H9 (cell line): ENCODE measurements around the gene DNAJC2. TPM values are rescaled to one million over a fixed set of nuclear protein-coding genes. Genes with fewer than 3 reads are reported as not detected.

Experiments used
- DNase-seq: peaks from one replicate; pipeline ENCODE4 v3.0.0-alpha.2; 2017
- H2AFZ ChIP-seq: one replicate; pipeline ENCODE4 v1.6.1; 2013; ENCODE audit warnings: mild to moderate bottlenecking, low read length, control low read depth, moderate library complexity
- H2AK5ac ChIP-seq: 2 replicates; pipeline ENCODE4 v1.6.1; 2013; ENCODE audit warnings: low read length, control low read depth, mixed read lengths; ENCODE audit not compliant: insufficient read length
- H2BK120ac ChIP-seq: one replicate; pipeline ENCODE4 v1.6.1; 2013; ENCODE audit warnings: low read depth, mild to moderate bottlenecking, low read length, control low read depth, inconsistent platforms; ENCODE audit not compliant: poor library complexity, severe bottlenecking
- H2BK12ac ChIP-seq: 2 replicates; pipeline ENCODE4 v1.6.1; 2013; ENCODE audit warnings: low read length, control low read depth, mixed read lengths, low read depth; ENCODE audit not compliant: insufficient read length
- H2BK15ac ChIP-seq: 2 replicates; pipeline ENCODE4 v1.6.1; 2013; ENCODE audit warnings: low read depth, low read length, control low read depth
- H2BK20ac ChIP-seq: one replicate; pipeline ENCODE4 v1.6.1; 2013; ENCODE audit warnings: low read depth, mild to moderate bottlenecking, low read length, control low read depth, inconsistent platforms; ENCODE audit not compliant: poor library complexity, severe bottlenecking
- H2BK5ac ChIP-seq: 2 replicates; pipeline ENCODE4 v1.6.1; 2013; ENCODE audit warnings: low read length, control low read depth, mixed read lengths; ENCODE audit not compliant: insufficient read length
- H3K14ac ChIP-seq: 2 replicates; pipeline ENCODE4 v1.6.1; 2013; ENCODE audit warnings: low read length, control low read depth; ENCODE audit not compliant: insufficient read depth
- H3K18ac ChIP-seq: 2 replicates; pipeline ENCODE4 v1.6.1; 2013; ENCODE audit warnings: low read depth, mild to moderate bottlenecking, mixed read lengths, low read length, control low read depth; ENCODE audit not compliant: insufficient read length
- H3K23ac ChIP-seq: 2 replicates; pipeline ENCODE4 v1.6.1; 2013; ENCODE audit warnings: low read length, control low read depth, mixed read lengths, low read depth; ENCODE audit not compliant: insufficient read length
- H3K23me2 ChIP-seq: 2 replicates; pipeline ENCODE4 v1.6.1; 2013; ENCODE audit warnings: low read depth, mild to moderate bottlenecking, mixed read lengths, low read length, control low read depth; ENCODE audit not compliant: insufficient read length, poor library complexity, severe bottlenecking
- H3K27ac ChIP-seq: 2 replicates; pipeline ENCODE4 v1.5.1; 2013; ENCODE audit warnings: low read length, control low read depth, mixed read lengths, low read depth; ENCODE audit not compliant: insufficient read length
- H3K27me3 ChIP-seq: 2 replicates; pipeline ENCODE4 v1.6.1; 2013; ENCODE audit warnings: low read length, control low read depth, inconsistent platforms; ENCODE audit not compliant: insufficient read depth
- H3K4ac ChIP-seq: 2 replicates; pipeline ENCODE4 v1.6.1; 2013; ENCODE audit warnings: low read depth, mild to moderate bottlenecking, control low read depth, inconsistent platforms, low read length, moderate library complexity
- H3K4me1 ChIP-seq: 2 replicates; pipeline ENCODE4 v1.6.1; 2013; ENCODE audit warnings: low read length, control low read depth, inconsistent platforms; ENCODE audit not compliant: insufficient read depth
- H3K4me2 ChIP-seq: 2 replicates; pipeline ENCODE4 v1.6.1; 2013; ENCODE audit warnings: low read length, control low read depth, mixed read lengths; ENCODE audit not compliant: insufficient read length, insufficient read depth
- H3K56ac ChIP-seq: 2 replicates; pipeline ENCODE4 v1.6.1; 2013; ENCODE audit warnings: low read depth, mild to moderate bottlenecking, mixed read lengths, low read length, control low read depth; ENCODE audit not compliant: insufficient read length
- H3K79me1 ChIP-seq: 2 replicates; pipeline ENCODE4 v1.6.1; 2013; ENCODE audit warnings: low read depth, mild to moderate bottlenecking, moderate library complexity, low read length, control low read depth, inconsistent platforms; ENCODE audit not compliant: insufficient read depth, poor library complexity, severe bottlenecking
- H3K79me2 ChIP-seq: 2 replicates; pipeline ENCODE4 v1.6.1; 2013; ENCODE audit warnings: low read length, control low read depth, inconsistent platforms; ENCODE audit not compliant: insufficient read depth
- H3K9ac ChIP-seq: 2 replicates; pipeline ENCODE4 v1.6.1; 2013; ENCODE audit warnings: low read length, control low read depth, mixed read lengths; ENCODE audit not compliant: insufficient read length; ENCODE audit errors: extremely low read depth
- H3K9me3 ChIP-seq: one replicate; pipeline ENCODE4 v1.6.1; 2013; ENCODE audit warnings: low read depth, low read length, inconsistent platforms; ENCODE audit not compliant: control insufficient read depth
- H3T11ph ChIP-seq: one replicate; pipeline ENCODE4 v1.6.1; 2013; ENCODE audit warnings: mild to moderate bottlenecking, low read length, control low read depth, inconsistent platforms
- H4K20me1 ChIP-seq: one replicate; pipeline ENCODE4 v1.6.1; 2013; ENCODE audit not compliant: control insufficient read depth, insufficient read length, insufficient read depth
- H4K5ac ChIP-seq: 2 replicates; pipeline ENCODE4 v1.6.1; 2013; ENCODE audit warnings: low read depth, mild to moderate bottlenecking, mixed read lengths, low read length, control low read depth; ENCODE audit not compliant: insufficient read length
- H4K8ac ChIP-seq: replicated peaks from 2 replicates; pipeline ENCODE4 v1.6.1; 2013; ENCODE audit warnings: low read length, control low read depth, mixed read lengths, low read depth; ENCODE audit not compliant: insufficient read length
- H4K91ac ChIP-seq: 2 replicates; pipeline ENCODE4 v1.6.1; 2013; ENCODE audit warnings: low read depth, mild to moderate bottlenecking, moderate library complexity, mixed read lengths, low read length, control low read depth; ENCODE audit not compliant: insufficient read length
- H3K27ac Mint-ChIP-seq, 3 experiments: 2 replicates in 2 of 3; 3 replicates in 1 of 3; pipeline ENCODE4 v1.8.0; 2020 to 2021; ENCODE audit warnings: mixed read lengths in 3 of 3, mild to moderate bottlenecking in 1 of 3, moderate library complexity in 1 of 3
- H3K27me3 Mint-ChIP-seq: 2 replicates; pipeline ENCODE4 v1.8.0; 2021; ENCODE audit warnings: low read depth, mild to moderate bottlenecking, moderate library complexity, mixed read lengths
- H3K36me3 Mint-ChIP-seq, 3 experiments: 2 replicates in 2 of 3; 3 replicates in 1 of 3; pipeline ENCODE4 v1.8.0; 2020 to 2021; ENCODE audit warnings: low read depth in 3 of 3, mixed read lengths in 3 of 3; ENCODE audit not compliant: insufficient read depth in 1 of 3
- H3K4me1 Mint-ChIP-seq, 2 experiments: 2 replicates each; pipeline ENCODE4 v1.8.0; 2020; ENCODE audit warnings: mixed read lengths in 2 of 2
- H3K4me3 Mint-ChIP-seq, 2 experiments: 2 replicates in 1 of 2; 3 replicates in 1 of 2; pipeline ENCODE4 v1.8.0; 2020 to 2021; ENCODE audit warnings: mild to moderate bottlenecking in 2 of 2, mixed read lengths in 2 of 2, moderate library complexity in 1 of 2
- H3K9me3 Mint-ChIP-seq, 2 experiments: 2 replicates in 1 of 2; 3 replicates in 1 of 2; pipeline ENCODE4 v1.8.0; 2020; ENCODE audit warnings: mild to moderate bottlenecking in 2 of 2, mixed read lengths in 2 of 2, moderate library complexity in 1 of 2
- WGBS: extraction: QIAGEN DNeasy Blood & Tissue Kit; methylation state at CpG from one replicate; pipeline ENCODE4 v1.1.7; 2013; ENCODE audit warnings: missing lambda C conversion rate, low lambda C conversion rate, mixed read lengths; ENCODE audit not compliant: insufficient read length; ENCODE audit errors: extremely low coverage; 5-methylcytosine and 5-hydroxymethylcytosine counted together
- total RNA-seq: library from RNA; stranded (reverse); gene quantifications from 2 replicates; pipeline ENCODE4 v1.2.1, GENCODE V29; 2021
- TF ChIP-seq, protein P1 (sequence below): fragments of 200-600 bp; sonication (generic); conservative IDR thresholded peaks from 3 replicates; pipeline ENCODE4 v1.8.0; 2021; ENCODE audit warnings: antibody characterized with exemption, mild to moderate bottlenecking

Gene DNAJC2
- total RNA-seq, 1 experiment from 2014 or later, result 57.9 TPM

DNA sequence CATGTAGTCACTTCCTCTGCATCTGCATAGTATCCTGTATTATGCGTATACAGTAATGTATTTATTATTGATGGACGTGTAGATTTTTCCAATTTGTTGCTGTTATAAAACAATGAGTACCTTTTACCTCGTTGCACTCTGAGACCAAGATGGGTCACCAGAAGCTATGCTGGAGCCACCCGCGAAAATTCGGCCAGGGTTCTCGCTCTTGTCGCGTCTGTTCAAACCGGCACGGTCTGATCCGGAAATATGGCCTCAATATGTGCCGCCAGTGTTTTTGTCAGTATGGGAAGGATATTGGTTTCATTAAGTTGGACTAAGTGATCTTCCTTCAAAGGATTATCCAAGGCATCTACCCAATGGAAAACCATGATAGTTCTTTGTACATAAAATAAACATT lies 3.9 kb upstream of the DNAJC2 start:
- Histone ChIP-seq H3K27me3 (no peaks in the 10 kb centered on the region), H2AFZ (no peak overlapping the region), H3K4me1 (no peaks in the 10 kb centered on the region), H3K27ac (no peak overlapping the region), H4K20me1 (no peaks in the 10 kb centered on the region), H3K9ac (no peak overlapping the region), H2BK15ac (no peak overlapping the region), H3K79me1 (peaks cover 10% of the 10 kb centered on the region), H3K18ac (no peak overlapping the region), H3K9me3 (no peaks in the 10 kb centered on the region), H3K14ac (no peak overlapping the region), H4K8ac (no peak overlapping the region), H3K4me2 (peak overlapping the region; percentile 56), H2BK20ac (no peak overlapping the region), H3T11ph (no peak overlapping the region), H3K4ac (no peak overlapping the region), H3K79me2 (peaks cover 41% of the 10 kb centered on the region), H2AK5ac (no peak overlapping the region), H4K91ac (no peak overlapping the region), H3K23me2 (peaks cover 5% of the 10 kb centered on the region), H3K23ac (no peak overlapping the region), H4K5ac (no peak overlapping the region), H2BK5ac (no peak overlapping the region), H3K56ac (no peak overlapping the region), H2BK12ac (no peak overlapping the region), H2BK120ac (no peak overlapping the region)
- Mint-ChIP-seq H3K9me3 (no peaks in the 10 kb centered on the region; a peak in 1 of 5 replicates), H3K27ac (peak overlapping the region in 1 of 3 experiments; percentile 57; a peak in 1 of 7 replicates), H3K27me3 (no peaks in the 10 kb centered on the region), H3K4me1 (peaks cover 15 to 18% of the 10 kb centered on the region in 2 experiments), H3K36me3 (peaks cover 3 to 16% (median 6%) of the 10 kb centered on the region in 3 experiments; a peak in 6 of 7 replicates), H3K4me3 (peak overlapping the region; percentile 100)
- TF ChIP-seq, protein P1, sequence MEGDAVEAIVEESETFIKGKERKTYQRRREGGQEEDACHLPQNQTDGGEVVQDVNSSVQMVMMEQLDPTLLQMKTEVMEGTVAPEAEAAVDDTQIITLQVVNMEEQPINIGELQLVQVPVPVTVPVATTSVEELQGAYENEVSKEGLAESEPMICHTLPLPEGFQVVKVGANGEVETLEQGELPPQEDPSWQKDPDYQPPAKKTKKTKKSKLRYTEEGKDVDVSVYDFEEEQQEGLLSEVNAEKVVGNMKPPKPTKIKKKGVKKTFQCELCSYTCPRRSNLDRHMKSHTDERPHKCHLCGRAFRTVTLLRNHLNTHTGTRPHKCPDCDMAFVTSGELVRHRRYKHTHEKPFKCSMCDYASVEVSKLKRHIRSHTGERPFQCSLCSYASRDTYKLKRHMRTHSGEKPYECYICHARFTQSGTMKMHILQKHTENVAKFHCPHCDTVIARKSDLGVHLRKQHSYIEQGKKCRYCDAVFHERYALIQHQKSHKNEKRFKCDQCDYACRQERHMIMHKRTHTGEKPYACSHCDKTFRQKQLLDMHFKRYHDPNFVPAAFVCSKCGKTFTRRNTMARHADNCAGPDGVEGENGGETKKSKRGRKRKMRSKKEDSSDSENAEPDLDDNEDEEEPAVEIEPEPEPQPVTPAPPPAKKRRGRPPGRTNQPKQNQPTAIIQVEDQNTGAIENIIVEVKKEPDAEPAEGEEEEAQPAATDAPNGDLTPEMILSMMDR, result no peak
- DNase-seq, result no peak
- WGBS, result no CpG with 5 or more reads among the region's 13 CpGs
